IMR-90 (cell line): Measurements from ENCODE around the gene TBC1D8. TPM values are rescaled to one million over a fixed set of nuclear protein-coding genes. Genes with fewer than 3 reads are reported as not detected.

Experiments used
- ATAC-seq: fragments of 200-7000 bp; cut with Tn5 transposase; 2 replicates; pipeline ENCODE4 v1.9.1; 2020; ENCODE audit warnings: low read depth, mild to moderate bottlenecking, moderate library complexity
- BruUV-seq: library from RNA; stranded (reverse); fragments of 400-500 nt; replicated peaks from 2 replicates; lab custom pipeline; 2021; lab: Mats Ljungman, UMichigan
- CTCF ChIA-PET: fragments of 300-600 bp; formaldehyde crosslinking; extraction: SDS; loops from one replicate; lab custom pipeline; 2021; ENCODE audit warnings: antibody characterized with exemption; lab: Yijun Ruan, JAX
- POLR2A ChIA-PET: fragments of 300-600 bp; sonication (Branson Sonifier 250); formaldehyde crosslinking; loops from one replicate; lab custom pipeline; 2022; ENCODE audit warnings: antibody characterized with exemption; ENCODE audit not compliant: unreplicated experiment; lab: Charles Lee
- DNase-seq: peaks from one replicate; pipeline ENCODE4 v3.0.0; 2013
- H2AFZ ChIP-seq: replicated peaks from 2 replicates; pipeline ENCODE3; 2013; ENCODE audit warnings: low read length, mild to moderate bottlenecking; ENCODE audit not compliant: poor library complexity
- H2AK5ac ChIP-seq: 2 replicates; pipeline ENCODE4 v1.6.1; 2013; ENCODE audit warnings: low read depth, low read length, inconsistent platforms
- H2AK9ac ChIP-seq: replicated peaks from 2 replicates; pipeline ENCODE3; 2013; ENCODE audit warnings: mild to moderate bottlenecking, low read depth, low read length, moderate library complexity; ENCODE audit not compliant: poor library complexity
- H2BK120ac ChIP-seq: 2 replicates; pipeline ENCODE4 v1.6.1; 2013; ENCODE audit warnings: low read depth, low read length, inconsistent platforms
- H2BK15ac ChIP-seq: 3 replicates; pipeline ENCODE4 v1.6.1; 2013; ENCODE audit warnings: low read depth, low read length, inconsistent platforms
- H2BK20ac ChIP-seq: 2 replicates; pipeline ENCODE4 v1.6.1; 2013; ENCODE audit warnings: low read depth, mild to moderate bottlenecking, inconsistent platforms, low read length, moderate library complexity
- H2BK5ac ChIP-seq: 2 replicates; pipeline ENCODE4 v1.6.1; 2013; ENCODE audit warnings: mild to moderate bottlenecking, low read depth, low read length, inconsistent platforms; ENCODE audit not compliant: poor library complexity, severe bottlenecking
- H3K14ac ChIP-seq: replicated peaks from 2 replicates; pipeline ENCODE4 v1.6.1; 2013; ENCODE audit warnings: low read depth, low read length, inconsistent platforms
- H3K18ac ChIP-seq: 2 replicates; pipeline ENCODE4 v1.6.1; 2013; ENCODE audit warnings: low read depth, low read length, control low read depth
- H3K23ac ChIP-seq: 2 replicates; pipeline ENCODE4 v1.6.1; 2013; ENCODE audit warnings: low read depth, low read length, inconsistent platforms
- H3K27ac ChIP-seq: 2 replicates; pipeline ENCODE4 v1.5.1; 2013; ENCODE audit warnings: mild to moderate bottlenecking, control low read depth, low read length; ENCODE audit not compliant: insufficient read depth
- H3K27me3 ChIP-seq: 2 replicates; pipeline ENCODE4 v1.6.1; 2013; ENCODE audit warnings: low read length; ENCODE audit not compliant: control insufficient read depth, insufficient read depth
- H3K36me3 ChIP-seq: 2 replicates; pipeline ENCODE4 v1.6.1; 2013; ENCODE audit warnings: low read length, mixed read lengths; ENCODE audit not compliant: control insufficient read depth, insufficient read depth
- H3K4ac ChIP-seq: 2 replicates; pipeline ENCODE4 v1.6.1; 2013; ENCODE audit warnings: low read depth, low read length, inconsistent platforms
- H3K4me1 ChIP-seq: 2 replicates; pipeline ENCODE4 v1.6.1; 2013; ENCODE audit warnings: low read length, mixed read lengths; ENCODE audit not compliant: control insufficient read depth, insufficient read depth
- H3K4me2 ChIP-seq: 2 replicates; pipeline ENCODE4 v1.6.1; 2013; ENCODE audit warnings: low read depth, mild to moderate bottlenecking, control low read depth, low read length, moderate library complexity
- H3K4me3 ChIP-seq: 2 replicates; pipeline ENCODE4 v1.5.1; 2013; ENCODE audit warnings: low read depth, mild to moderate bottlenecking, control low read depth, low read length, moderate library complexity; ENCODE audit not compliant: insufficient read depth
- H3K56ac ChIP-seq: 2 replicates; pipeline ENCODE4 v1.6.1; 2013; ENCODE audit warnings: low read length, inconsistent platforms; ENCODE audit not compliant: insufficient read depth; ENCODE audit errors: extremely low read depth
- H3K79me1 ChIP-seq, 2 experiments: 2 replicates each; pipeline ENCODE4 v1.6.1; 2013; ENCODE audit warnings: low read length in 2 of 2, inconsistent platforms in 1 of 2, low read depth in 1 of 2
- H3K9ac ChIP-seq: 2 replicates; pipeline ENCODE4 v1.6.1; 2013; ENCODE audit warnings: low read depth, low read length, control low read depth
- H3K9me1 ChIP-seq: 2 replicates; pipeline ENCODE4 v1.6.1; 2013; ENCODE audit warnings: low read length, inconsistent platforms; ENCODE audit not compliant: insufficient read depth
- H3K9me3 ChIP-seq: 2 replicates; pipeline ENCODE4 v1.6.1; 2013; ENCODE audit warnings: low read length; ENCODE audit not compliant: control insufficient read depth, insufficient read depth
- H4K20me1 ChIP-seq: 2 replicates; pipeline ENCODE4 v1.6.1; 2013; ENCODE audit warnings: low read length, inconsistent platforms; ENCODE audit not compliant: insufficient read depth
- H4K5ac ChIP-seq: 2 replicates; pipeline ENCODE4 v1.6.1; 2013; ENCODE audit warnings: mild to moderate bottlenecking, low read depth, low read length, control low read depth
- H4K8ac ChIP-seq, 2 experiments: 2 replicates each; pipeline ENCODE4 v1.6.1; 2013; ENCODE audit warnings: low read depth in 2 of 2, low read length in 2 of 2, control low read depth in 1 of 2, inconsistent platforms in 1 of 2
- H4K91ac ChIP-seq: 2 replicates; pipeline ENCODE4 v1.6.1; 2013; ENCODE audit warnings: low read depth, low read length, inconsistent platforms; ENCODE audit not compliant: insufficient read depth
- CEBPB ChIP-seq: IDR thresholded peaks from 2 replicates; pipeline ENCODE4 v1.6.1; 2012; ENCODE audit warnings: low read depth, low read length, improper control_type of control experiment
- MAZ ChIP-seq: IDR thresholded peaks from 2 replicates; pipeline ENCODE4 v1.6.1; 2012; ENCODE audit warnings: low read depth, mild to moderate bottlenecking, low read length, improper control_type of control experiment, moderate library complexity, borderline replicate concordance
- MXI1 ChIP-seq: IDR thresholded peaks from 2 replicates; pipeline ENCODE4 v1.6.1; 2012; ENCODE audit warnings: low read depth, mild to moderate bottlenecking, low read length, moderate library complexity, borderline replicate concordance
- NFE2L2 ChIP-seq: fragments of 150-350 bp; IDR thresholded peaks from 2 replicates; pipeline ENCODE4 v1.6.1; 2016; ENCODE audit warnings: low read depth, mild to moderate bottlenecking, low read length
- RAD21 ChIP-seq: IDR thresholded peaks from 2 replicates; pipeline ENCODE4 v1.6.1; 2012; ENCODE audit warnings: low read length, improper control_type of control experiment
- RCOR1 ChIP-seq: IDR thresholded peaks from 2 replicates; pipeline ENCODE4 v1.6.1; 2012; ENCODE audit warnings: mild to moderate bottlenecking, low read length, improper control_type of control experiment; ENCODE audit not compliant: insufficient replicate concordance
- RFX5 ChIP-seq: IDR thresholded peaks from 2 replicates; pipeline ENCODE4 v1.8.0; 2012; ENCODE audit warnings: low read depth, mild to moderate bottlenecking, low read length, moderate library complexity
- SMC3 ChIP-seq: fragments of 150-350 bp; IDR thresholded peaks from 2 replicates; pipeline ENCODE4 v1.6.1; 2016; ENCODE audit warnings: low read depth, mild to moderate bottlenecking, antibody characterized with exemption, low read length, moderate library complexity
- WGBS, 2 experiments: methylation state at CpG; one replicate each; pipeline versions ENCODE4 v1.1.5 to v1.1.7; 2013; ENCODE audit warnings: missing lambda C conversion rate in 2 of 2; ENCODE audit not compliant: insufficient read length in 1 of 2; ENCODE audit errors: extremely low coverage in 2 of 2; 5-methylcytosine and 5-hydroxymethylcytosine counted together
- dilution Hi-C: fragments of 300-500 bp; cut with HindIII; formaldehyde crosslinking; loops from one replicate; pipeline ENCODE4 v1.14.3; 2018; ENCODE audit warnings: low sequenced_read_pairs; ENCODE audit not compliant: unreplicated experiment
- in situ Hi-C: fragments of 300-500 bp; cut with MboI; formaldehyde crosslinking; loops from 3 replicates; pipeline ENCODE4 v1.14.3; 2019; ENCODE audit warnings: low sequenced_read_pairs, inconsistent platforms, mixed read lengths
- intact Hi-C: fragments of 100-400 bp; cut with micrococcal nuclease; formaldehyde crosslinking; loops from 2 replicates; pipeline ENCODE4 v1.10.0; 2022
- polyA plus RNA-seq, 3 experiments: library from polyadenylated mRNA; depleted of rRNA; stranded (reverse); fragments of >200 nt; gene quantifications; 2 replicates each; pipeline ENCODE4 v1.2.3, GENCODE V29; 2012; ENCODE audit warnings: low replicate concordance in 1 of 3
- total RNA-seq: library from RNA; depleted of rRNA; stranded (reverse); fragments of >200 nt; gene quantifications from 2 replicates; pipeline ENCODE4 v1.2.3, GENCODE V29; 2012
- TF ChIP-seq, protein P1 (sequence below): conservative IDR thresholded peaks from 2 replicates; pipeline ENCODE4 v1.5.1; 2012; ENCODE audit warnings: mild to moderate bottlenecking, low read depth, low read length, improper control_type of control experiment

Gene TBC1D8
- total and polyA plus RNA-seq, 2 of the 4 experiments (the other 2 are of a cell fraction): 1.3 to 1.5 TPM

GRCh38 chr2:101040761-101041160 lies 110.4 kb downstream of the TBC1D8 start:
- Histone ChIP-seq H2BK15ac (no peak overlapping the region), H3K4ac (no peak overlapping the region), H4K5ac (no peak overlapping the region), H3K9me3 (no peaks in the 10 kb centered on the region), H3K27ac (no peak overlapping the region), H3K9ac (no peak overlapping the region), H2AFZ (no peak overlapping the region), H2AK9ac (no peak overlapping the region), H3K14ac (no peak overlapping the region), H2AK5ac (no peak overlapping the region), H3K9me1 (peaks cover 7% of the 10 kb centered on the region), H3K4me3 (no peak overlapping the region), H3K79me1 (no peaks in the 10 kb centered on the region), H2BK5ac (no peak overlapping the region), H3K18ac (no peak overlapping the region), H3K56ac (no peak overlapping the region), H4K91ac (no peak overlapping the region), H4K8ac (no peak overlapping the region), H2BK20ac (no peak overlapping the region), H3K27me3 (peaks cover 2% of the 10 kb centered on the region; the same call in 1 of the 2 replicates), H3K4me1 (no peaks in the 10 kb centered on the region), H3K23ac (no peak overlapping the region), H3K4me2 (no peak overlapping the region), H2BK120ac (no peak overlapping the region), H3K36me3 (peaks cover 3% of the 10 kb centered on the region; the same call in 1 of the 2 replicates), H4K20me1 (no peaks in the 10 kb centered on the region)
- in situ Hi-C loops: no loop called here
- POLR2A ChIA-PET: no interaction called here
- no peak for TF ChIP-seq RFX5
- TF ChIP-seq RAD21: no peak
- no peak for TF ChIP-seq MXI1
- TF ChIP-seq CEBPB: no peak
- no peak for TF ChIP-seq SMC3
- no peak for TF ChIP-seq NFE2L2
- TF ChIP-seq, protein P1, sequence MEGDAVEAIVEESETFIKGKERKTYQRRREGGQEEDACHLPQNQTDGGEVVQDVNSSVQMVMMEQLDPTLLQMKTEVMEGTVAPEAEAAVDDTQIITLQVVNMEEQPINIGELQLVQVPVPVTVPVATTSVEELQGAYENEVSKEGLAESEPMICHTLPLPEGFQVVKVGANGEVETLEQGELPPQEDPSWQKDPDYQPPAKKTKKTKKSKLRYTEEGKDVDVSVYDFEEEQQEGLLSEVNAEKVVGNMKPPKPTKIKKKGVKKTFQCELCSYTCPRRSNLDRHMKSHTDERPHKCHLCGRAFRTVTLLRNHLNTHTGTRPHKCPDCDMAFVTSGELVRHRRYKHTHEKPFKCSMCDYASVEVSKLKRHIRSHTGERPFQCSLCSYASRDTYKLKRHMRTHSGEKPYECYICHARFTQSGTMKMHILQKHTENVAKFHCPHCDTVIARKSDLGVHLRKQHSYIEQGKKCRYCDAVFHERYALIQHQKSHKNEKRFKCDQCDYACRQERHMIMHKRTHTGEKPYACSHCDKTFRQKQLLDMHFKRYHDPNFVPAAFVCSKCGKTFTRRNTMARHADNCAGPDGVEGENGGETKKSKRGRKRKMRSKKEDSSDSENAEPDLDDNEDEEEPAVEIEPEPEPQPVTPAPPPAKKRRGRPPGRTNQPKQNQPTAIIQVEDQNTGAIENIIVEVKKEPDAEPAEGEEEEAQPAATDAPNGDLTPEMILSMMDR: no peak
- no peak for TF ChIP-seq RCOR1
- TF ChIP-seq MAZ: no peak
- no CpG with 5 or more reads among the region's 6 CpGs for WGBS, 2 experiments
- no peak for ATAC-seq
- BruUV-seq: no TSS peak
- intact Hi-C loops: no loop called here
- dilution Hi-C loops: no loop called here
- DNase-seq: no peak
- CTCF ChIA-PET: interaction anchor here (0.7 kb wide), 1 partner anchor 30 kb away, joined by 3 read pairs; no protein-coding TSS in a partner anchor
